HUES48 (cell line): ENCODE results near the gene PAPSS2.

Source experiments
- H3K27ac ChIP-seq: one replicate; pipeline ENCODE4 v1.7.0; 2013; ENCODE audit warnings: low read depth, low read length, inconsistent platforms
- H3K27me3 ChIP-seq: 2 replicates; pipeline ENCODE4 v1.6.1; 2013; ENCODE audit warnings: mild to moderate bottlenecking, low read length; ENCODE audit not compliant: control insufficient read depth, insufficient read depth
- H3K36me3 ChIP-seq: 2 replicates; pipeline ENCODE4 v1.6.1; 2013; ENCODE audit warnings: low read length; ENCODE audit not compliant: control insufficient read depth, insufficient read depth
- H3K4me1 ChIP-seq: 2 replicates; pipeline ENCODE4 v1.6.1; 2013; ENCODE audit warnings: mild to moderate bottlenecking, low read length; ENCODE audit not compliant: control insufficient read depth, insufficient read depth
- H3K4me3 ChIP-seq: 2 replicates; pipeline ENCODE4 v1.5.1; 2013; ENCODE audit warnings: mild to moderate bottlenecking, low read depth, low read length
- H3K9ac ChIP-seq: 2 replicates; pipeline ENCODE4 v1.6.1; 2013; ENCODE audit warnings: mild to moderate bottlenecking, low read depth, low read length, moderate library complexity
- H3K9me3 ChIP-seq: 2 replicates; pipeline ENCODE4 v1.6.1; 2013; ENCODE audit warnings: low read length; ENCODE audit not compliant: control insufficient read depth, insufficient read depth

The PAPSS2 gene

GRCh38 chr10:87692956-87693484, 33.3 kb downstream of the PAPSS2 start:
- Histone ChIP-seq H3K4me3 (no peak overlapping the region), H3K9me3 (no peaks in the 10 kb centered on the region), H3K27ac (no peak overlapping the region), H3K4me1 (no peaks in the 10 kb centered on the region), H3K27me3 (no peaks in the 10 kb centered on the region), H3K9ac (no peak overlapping the region), H3K36me3 (no peaks in the 10 kb centered on the region)

GRCh38 chr10:87694011-87694794, 34.5 kb downstream of the PAPSS2 start:
- H3K27me3 ChIP-seq: no peaks in the 10 kb centered on the region
- H3K27ac ChIP-seq: no peak overlapping the region
- no peaks in the 10 kb centered on the region for H3K9me3 ChIP-seq
- no peaks in the 10 kb centered on the region for H3K4me1 ChIP-seq
- H3K9ac ChIP-seq: no peak overlapping the region
- no peak overlapping the region for H3K4me3 ChIP-seq
- no peaks in the 10 kb centered on the region for H3K36me3 ChIP-seq

- Histone ChIP-seq H3K9ac (no peak overlapping the region), H3K4me1 (no peaks in the 10 kb centered on the region), H3K9me3 (no peaks in the 10 kb centered on the region), H3K27ac (no peak overlapping the region), H3K27me3 (no peaks in the 10 kb centered on the region), H3K4me3 (no peak overlapping the region), H3K36me3 (no peaks in the 10 kb centered on the region)
Observed at GRCh38 chr10:87695074-87695473, 35.4 kb downstream of the PAPSS2 start.

DNA sequence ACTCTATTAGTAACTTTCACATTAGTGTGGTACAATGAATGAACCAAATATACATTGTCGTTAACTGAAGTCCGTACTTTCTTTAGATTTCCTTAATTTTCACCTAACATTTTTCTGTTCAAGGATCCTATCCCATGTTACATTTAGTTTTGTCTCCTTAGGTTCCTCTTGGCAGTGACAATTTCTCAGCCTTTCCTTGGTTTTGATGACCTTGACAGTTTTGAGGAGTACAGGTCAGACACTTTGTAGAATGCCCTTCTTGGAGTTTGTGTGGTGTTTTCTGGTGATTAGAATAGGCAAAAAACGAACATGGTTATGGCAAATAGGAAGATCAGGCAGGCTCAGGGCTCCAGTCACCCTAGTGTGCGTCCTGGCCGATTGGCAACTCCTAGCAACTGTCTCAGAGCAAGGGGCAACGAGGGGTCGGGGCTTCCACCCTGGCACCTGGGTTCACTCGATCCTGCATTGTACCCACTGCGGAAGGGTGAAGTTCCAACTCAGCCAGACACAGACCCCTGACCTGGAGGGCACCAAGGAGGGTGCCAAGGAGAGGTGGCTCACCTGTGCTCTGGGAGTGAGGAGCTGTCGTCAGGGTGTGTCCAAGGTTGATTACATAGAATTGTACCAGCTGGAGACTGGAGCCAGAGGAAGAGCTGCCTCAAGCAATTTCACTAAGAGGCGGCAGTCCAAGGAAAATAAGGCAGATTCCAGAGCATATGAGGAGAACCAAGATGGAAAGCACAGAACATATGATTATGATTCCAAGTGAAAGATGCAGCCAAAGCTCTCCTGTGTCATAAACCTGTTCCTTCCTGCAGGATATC, 37.5 kb downstream of the PAPSS2 start:
- no peaks in the 10 kb centered on the region for H3K4me1 ChIP-seq
- no peaks in the 10 kb centered on the region for H3K36me3 ChIP-seq
- H3K9ac ChIP-seq: no peak overlapping the region
- no peaks in the 10 kb centered on the region for H3K9me3 ChIP-seq
- no peaks in the 10 kb centered on the region for H3K27me3 ChIP-seq
- H3K4me3 ChIP-seq: no peak overlapping the region
- no peak overlapping the region for H3K27ac ChIP-seq

GRCh38 chr10:87700031-87700796, 40.5 kb downstream of the PAPSS2 start:
- Histone ChIP-seq H3K4me1 (no peaks in the 10 kb centered on the region), H3K27me3 (no peaks in the 10 kb centered on the region), H3K27ac (no peak overlapping the region), H3K36me3 (no peaks in the 10 kb centered on the region), H3K9me3 (no peaks in the 10 kb centered on the region), H3K9ac (no peak overlapping the region), H3K4me3 (no peak overlapping the region)

GRCh38 chr10:87702260-87702972, 42.7 kb downstream of the PAPSS2 start:
- no peaks in the 10 kb centered on the region for H3K9me3 ChIP-seq
- no peak overlapping the region for H3K27ac ChIP-seq
- H3K9ac ChIP-seq: no peak overlapping the region
- no peaks in the 10 kb centered on the region for H3K4me1 ChIP-seq
- H3K36me3 ChIP-seq: no peaks in the 10 kb centered on the region
- H3K27me3 ChIP-seq: no peaks in the 10 kb centered on the region
- no peak overlapping the region for H3K4me3 ChIP-seq

GRCh38 chr10:87702973-87703294, 43.3 kb downstream of the PAPSS2 start:
- Histone ChIP-seq H3K9ac (no peak overlapping the region), H3K36me3 (no peaks in the 10 kb centered on the region), H3K4me3 (no peak overlapping the region), H3K4me1 (no peaks in the 10 kb centered on the region), H3K27ac (no peak overlapping the region), H3K9me3 (no peaks in the 10 kb centered on the region), H3K27me3 (no peaks in the 10 kb centered on the region)

DNA sequence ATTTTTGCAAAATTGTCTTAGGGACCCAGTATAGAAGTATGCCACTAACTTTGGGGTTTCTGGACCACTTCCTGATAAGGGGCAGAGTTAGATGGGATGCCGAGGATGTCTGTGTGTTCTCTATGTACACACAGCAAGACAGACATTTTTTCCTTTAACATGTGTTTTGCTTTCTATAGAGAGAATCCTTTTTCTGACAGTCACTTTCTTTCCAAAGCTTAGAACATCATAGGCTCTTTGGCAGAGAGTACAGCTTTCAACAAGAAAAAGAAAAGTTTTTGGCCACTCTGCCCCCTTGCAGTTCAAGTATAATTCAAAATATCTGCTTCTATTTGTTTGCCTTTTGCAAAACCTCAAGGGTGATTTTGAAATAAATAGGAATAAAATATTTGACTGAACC, 44.1 kb downstream of the PAPSS2 start:
- Histone ChIP-seq H3K4me1 (no peaks in the 10 kb centered on the region), H3K27ac (no peak overlapping the region), H3K9me3 (no peaks in the 10 kb centered on the region), H3K36me3 (no peaks in the 10 kb centered on the region), H3K9ac (no peak overlapping the region), H3K27me3 (no peaks in the 10 kb centered on the region), H3K4me3 (no peak overlapping the region)

- H3K36me3 ChIP-seq: peaks cover 13% of the 10 kb centered on the region
- no peak overlapping the region for H3K4me3 ChIP-seq
- no peaks in the 10 kb centered on the region for H3K9me3 ChIP-seq
- no peak overlapping the region for H3K9ac ChIP-seq
- H3K27ac ChIP-seq: no peak overlapping the region
- no peaks in the 10 kb centered on the region for H3K27me3 ChIP-seq
- H3K4me1 ChIP-seq: no peaks in the 10 kb centered on the region
Observed at GRCh38 chr10:87705339-87705738, 45.7 kb downstream of the PAPSS2 start.

GRCh38 chr10:87706731-87707130, 47.1 kb downstream of the PAPSS2 start:
- no peak overlapping the region for H3K9ac ChIP-seq
- no peaks in the 10 kb centered on the region for H3K27me3 ChIP-seq
- H3K36me3 ChIP-seq: peaks cover 18% of the 10 kb centered on the region
- no peaks in the 10 kb centered on the region for H3K9me3 ChIP-seq
- H3K4me1 ChIP-seq: no peaks in the 10 kb centered on the region
- H3K27ac ChIP-seq: no peak overlapping the region
- no peak overlapping the region for H3K4me3 ChIP-seq
